ENCODE measurements around the gene GATC.
"Not testable (repeated sequence)": the region's sequence is repeated elsewhere in the genome, so short reads cannot be mapped to it uniquely, and the experiment has no call there.

GATC gene

DNA sequence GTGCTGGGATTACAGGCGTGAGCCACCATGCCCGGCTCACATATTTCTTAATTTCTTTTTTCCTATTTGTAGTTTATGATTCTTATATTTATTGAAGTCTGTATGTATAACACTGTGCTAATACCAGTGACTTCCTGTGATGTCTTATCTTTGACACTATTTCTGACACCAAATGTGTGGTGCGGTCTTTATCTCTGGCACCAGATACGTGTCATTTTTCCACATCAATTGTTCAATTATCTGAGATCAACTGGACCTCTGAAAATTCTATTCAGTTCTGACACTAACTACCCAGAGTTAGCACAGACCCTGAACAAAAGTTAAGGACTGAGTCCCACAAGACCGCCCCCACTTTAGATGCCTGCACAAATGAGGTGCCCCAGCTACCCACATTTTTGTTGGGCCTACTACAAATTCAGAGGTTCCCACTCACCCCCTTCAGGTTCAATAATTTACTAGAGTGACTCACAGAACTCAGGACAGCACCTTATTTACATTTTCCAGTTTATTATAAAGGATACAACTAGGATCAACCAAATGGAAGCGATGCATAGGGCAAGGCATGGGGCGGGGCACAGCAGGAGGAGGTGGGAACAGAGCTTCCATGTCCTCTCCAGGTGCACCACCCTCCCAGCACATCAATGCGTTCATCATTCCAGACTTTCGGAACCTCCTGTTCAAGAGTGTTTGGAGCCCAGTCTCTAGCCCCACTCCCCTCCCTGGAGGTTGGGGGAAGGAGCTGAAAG is 35.0 kb downstream of the GATC start:
- Histone ChIP-seq H3K9me3 (ENCODE audit: severe bottlenecking) (no peaks in the 10 kb centered on the region), H3K4me3 (ENCODE audit: severe bottlenecking) (no peak overlapping the region), H3K36me3 (ENCODE audit: low read depth) (no peaks in the 10 kb centered on the region), H3K27ac (ENCODE audit: poor library complexity, severe bottlenecking) (no peak overlapping the region), H3K27me3 (ENCODE audit: insufficient read depth, poor library complexity, severe bottlenecking) (no peaks in the 10 kb centered on the region), H3K4me1 (ENCODE audit: insufficient read depth, poor library complexity, severe bottlenecking) (no peaks in the 10 kb centered on the region)
- DNase-seq (ENCODE audit: low spot score) (no peak), ATAC-seq (ENCODE audit: low read depth) (no peak)
- TF ChIP-seq, protein P1, sequence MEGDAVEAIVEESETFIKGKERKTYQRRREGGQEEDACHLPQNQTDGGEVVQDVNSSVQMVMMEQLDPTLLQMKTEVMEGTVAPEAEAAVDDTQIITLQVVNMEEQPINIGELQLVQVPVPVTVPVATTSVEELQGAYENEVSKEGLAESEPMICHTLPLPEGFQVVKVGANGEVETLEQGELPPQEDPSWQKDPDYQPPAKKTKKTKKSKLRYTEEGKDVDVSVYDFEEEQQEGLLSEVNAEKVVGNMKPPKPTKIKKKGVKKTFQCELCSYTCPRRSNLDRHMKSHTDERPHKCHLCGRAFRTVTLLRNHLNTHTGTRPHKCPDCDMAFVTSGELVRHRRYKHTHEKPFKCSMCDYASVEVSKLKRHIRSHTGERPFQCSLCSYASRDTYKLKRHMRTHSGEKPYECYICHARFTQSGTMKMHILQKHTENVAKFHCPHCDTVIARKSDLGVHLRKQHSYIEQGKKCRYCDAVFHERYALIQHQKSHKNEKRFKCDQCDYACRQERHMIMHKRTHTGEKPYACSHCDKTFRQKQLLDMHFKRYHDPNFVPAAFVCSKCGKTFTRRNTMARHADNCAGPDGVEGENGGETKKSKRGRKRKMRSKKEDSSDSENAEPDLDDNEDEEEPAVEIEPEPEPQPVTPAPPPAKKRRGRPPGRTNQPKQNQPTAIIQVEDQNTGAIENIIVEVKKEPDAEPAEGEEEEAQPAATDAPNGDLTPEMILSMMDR (IDR thresholded peaks at IDR 0.05; ENCODE audit: poor library complexity, severe bottlenecking): no peak

DNA sequence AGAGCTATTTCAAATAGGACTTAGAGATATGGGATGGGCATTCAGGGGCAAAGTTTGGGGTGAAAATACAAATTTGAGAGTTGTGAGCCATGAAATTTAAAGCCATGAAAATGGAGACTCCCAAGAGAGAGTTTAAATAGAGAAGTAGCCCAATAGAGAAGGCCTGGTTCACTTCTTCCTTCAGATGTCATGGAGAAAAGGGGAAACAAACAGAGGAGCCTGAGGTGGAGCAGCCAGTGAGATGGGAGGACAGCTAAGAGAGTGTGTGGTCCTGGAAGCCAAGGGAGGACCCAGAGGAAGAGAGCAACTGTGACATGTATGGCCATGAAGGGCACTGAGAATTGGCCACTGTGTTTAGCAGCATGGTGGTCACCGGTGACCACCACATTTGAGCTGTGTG is 37.4 kb downstream of the GATC start:
- Histone ChIP-seq H3K36me3 (ENCODE audit: low read depth) (peaks cover 7% of the 10 kb centered on the region; the same call in 1 of the 2 replicates), H3K27ac (ENCODE audit: poor library complexity, severe bottlenecking) (no peak overlapping the region), H3K27me3 (ENCODE audit: insufficient read depth, poor library complexity, severe bottlenecking) (no peaks in the 10 kb centered on the region), H3K4me3 (ENCODE audit: severe bottlenecking) (no peak overlapping the region), H3K9me3 (ENCODE audit: severe bottlenecking) (no peaks in the 10 kb centered on the region), H3K4me1 (ENCODE audit: insufficient read depth, poor library complexity, severe bottlenecking) (no peaks in the 10 kb centered on the region)
- DNase-seq (ENCODE audit: low spot score): no peak
- no peak; the same call in 2 of the 3 replicates for ATAC-seq (ENCODE audit: low read depth)
- TF ChIP-seq, protein P1 (IDR thresholded peaks at IDR 0.05; ENCODE audit: poor library complexity, severe bottlenecking): no peak

DNA sequence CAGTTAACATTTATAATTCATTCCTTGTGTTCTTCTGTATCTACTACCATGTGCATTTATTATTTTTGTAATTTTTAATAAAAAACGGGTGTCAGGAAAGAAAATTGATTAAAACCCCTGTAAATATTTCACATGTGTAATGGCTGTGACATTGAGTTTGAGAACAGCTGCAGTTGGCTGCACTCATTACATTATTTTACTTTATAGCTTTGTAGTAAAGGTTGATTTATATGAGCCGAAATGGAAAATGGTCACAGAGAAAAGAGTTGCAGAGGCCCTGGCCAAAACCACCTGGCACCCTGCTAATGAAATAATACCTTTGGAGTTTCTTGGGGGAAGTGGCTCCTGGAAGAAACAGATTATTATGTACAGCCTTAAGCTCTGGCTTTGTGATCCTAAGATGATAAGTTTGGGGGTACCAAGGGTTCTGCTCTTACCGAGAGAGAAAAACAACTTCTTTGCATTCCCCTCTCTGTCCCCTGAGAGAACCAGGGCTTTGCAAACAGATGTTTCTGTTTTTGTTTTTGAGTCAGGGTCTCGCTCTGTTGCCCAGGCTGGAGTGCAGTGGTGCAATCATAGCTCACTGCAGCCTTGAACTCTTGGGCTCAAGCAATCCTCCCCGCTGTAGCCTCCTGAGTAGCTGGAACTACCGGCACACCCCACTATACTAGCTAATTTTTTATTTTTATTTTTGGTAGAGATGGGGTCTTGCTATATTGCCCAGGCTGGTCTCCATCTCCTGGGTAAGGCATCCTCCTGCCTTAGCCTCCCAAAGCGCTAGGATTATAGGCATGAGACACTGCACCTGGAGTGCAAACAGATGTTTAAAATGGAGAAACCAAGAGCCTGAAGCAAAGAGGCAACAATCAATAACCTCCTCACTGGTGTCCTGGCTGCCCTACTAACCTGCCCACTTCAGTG is 40.0 kb downstream of the GATC start:
- Histone ChIP-seq H3K9me3 (ENCODE audit: severe bottlenecking) (no peaks in the 10 kb centered on the region), H3K4me3 (ENCODE audit: severe bottlenecking) (no peak overlapping the region), H3K36me3 (ENCODE audit: low read depth) (peaks cover 17% of the 10 kb centered on the region; the same call in 1 of the 2 replicates), H3K27ac (ENCODE audit: poor library complexity, severe bottlenecking) (no peak overlapping the region), H3K27me3 (ENCODE audit: insufficient read depth, poor library complexity, severe bottlenecking) (no peaks in the 10 kb centered on the region), H3K4me1 (ENCODE audit: insufficient read depth, poor library complexity, severe bottlenecking) (no peaks in the 10 kb centered on the region)
- TF ChIP-seq, protein P1 (IDR thresholded peaks at IDR 0.05; ENCODE audit: poor library complexity, severe bottlenecking): no peak
- DNase-seq (ENCODE audit: low spot score) (no peak), ATAC-seq (ENCODE audit: low read depth) (no peak)

DNA sequence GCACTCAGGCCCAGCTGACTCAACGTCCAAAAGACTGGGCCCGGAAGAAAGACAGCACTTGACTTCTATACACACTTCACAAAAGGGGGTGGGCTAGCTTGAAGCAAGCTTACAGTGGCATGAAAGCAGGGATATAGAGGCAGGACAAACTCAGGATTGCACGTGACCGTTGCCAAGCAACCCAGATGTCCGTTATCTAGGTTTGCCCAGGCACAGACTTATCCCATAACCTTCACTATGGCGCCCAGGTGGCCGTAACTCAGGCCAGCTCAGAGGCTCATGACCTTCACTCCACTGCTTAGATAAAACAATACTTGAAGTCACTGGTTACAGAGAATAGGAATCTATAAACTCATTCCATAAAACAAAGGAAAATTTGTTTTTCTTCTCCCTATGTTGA is 41.3 kb downstream of the GATC start:
- H3K4me3 ChIP-seq (ENCODE audit: severe bottlenecking); H3K27me3 ChIP-seq (ENCODE audit: insufficient read depth, poor library complexity, severe bottlenecking); ATAC-seq (ENCODE audit: low read depth); H3K27ac ChIP-seq (ENCODE audit: poor library complexity, severe bottlenecking); DNase-seq (ENCODE audit: low spot score); H3K9me3 ChIP-seq (ENCODE audit: severe bottlenecking); H3K4me1 ChIP-seq (ENCODE audit: insufficient read depth, poor library complexity, severe bottlenecking): not testable (repeated sequence)
- peaks cover 24% of the 10 kb centered on the region for H3K36me3 ChIP-seq (ENCODE audit: low read depth)

DNA sequence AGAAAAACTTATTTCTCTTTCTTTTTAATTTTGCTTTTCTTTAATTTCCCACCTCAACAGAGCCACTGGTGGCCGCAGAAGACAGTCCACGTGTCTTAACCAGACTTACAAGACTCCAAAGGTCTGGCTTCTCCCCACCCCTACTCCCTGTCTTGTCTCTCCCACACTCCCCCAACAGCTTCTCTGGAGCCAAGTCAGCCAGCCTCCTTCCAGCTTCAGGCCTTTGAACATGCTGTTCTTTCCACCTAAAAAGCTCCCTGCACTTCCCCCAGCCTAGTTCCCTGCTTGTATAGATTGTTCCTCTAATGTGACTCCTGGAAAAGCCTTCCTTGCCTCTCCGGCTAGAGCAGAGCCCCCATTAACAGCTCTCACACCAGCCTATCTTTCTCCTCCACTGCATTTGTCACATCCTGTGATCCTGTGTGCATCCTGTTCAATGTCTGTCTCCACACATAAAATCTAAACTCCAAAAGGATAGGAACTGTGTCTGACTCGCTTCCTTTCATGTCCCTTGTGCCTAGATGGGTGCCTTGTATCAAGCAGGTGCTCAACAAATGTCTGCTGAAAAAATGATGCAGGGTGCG is 41.9 kb downstream of the GATC start:
- Histone ChIP-seq H3K36me3 (ENCODE audit: low read depth) (peaks cover 24% of the 10 kb centered on the region), H3K27ac (ENCODE audit: poor library complexity, severe bottlenecking) (no peak overlapping the region), H3K4me1 (ENCODE audit: insufficient read depth, poor library complexity, severe bottlenecking) (no peaks in the 10 kb centered on the region), H3K9me3 (ENCODE audit: severe bottlenecking) (no peaks in the 10 kb centered on the region), H3K4me3 (ENCODE audit: severe bottlenecking) (no peak overlapping the region), H3K27me3 (ENCODE audit: insufficient read depth, poor library complexity, severe bottlenecking) (no peaks in the 10 kb centered on the region)
- TF ChIP-seq, protein P1 (IDR thresholded peaks at IDR 0.05; ENCODE audit: poor library complexity, severe bottlenecking): no peak
- DNase-seq (ENCODE audit: low spot score): no peak
- ATAC-seq (ENCODE audit: low read depth): no peak
